GM12878 (cell line): Measurements from ENCODE around the gene MUC5B. TPM values are rescaled to one million over a fixed set of nuclear protein-coding genes. Genes with fewer than 3 reads are reported as not detected.

Experiments used
- CEBPB ChIP-seq, 2 experiments: fragments of 150-350 bp in 1 of 2; IDR thresholded peaks; 2 replicates each; pipeline ENCODE4 v1.6.1; 2012 to 2014; ENCODE audit warnings: low read depth in 2 of 2, low read length in 2 of 2, borderline replicate concordance in 1 of 2, inconsistent platforms in 1 of 2
- MTA2 ChIP-seq: fragments of 450-650 bp; IDR thresholded peaks from 2 replicates; pipeline ENCODE4 v1.6.1; 2016; ENCODE audit warnings: low read depth, mild to moderate bottlenecking, moderate library complexity
- NFIC ChIP-seq: IDR thresholded peaks from 2 replicates; pipeline ENCODE4 v1.6.1; 2012; ENCODE audit warnings: low read depth, mild to moderate bottlenecking, inconsistent platforms, low read length, moderate library complexity
- ZBED1 ChIP-seq: IDR thresholded peaks from 2 replicates; pipeline ENCODE4 v1.6.1; 2016; ENCODE audit warnings: borderline replicate concordance
- polyA plus RNA-seq, 11 experiments: library from polyadenylated mRNA; depleted of rRNA in 4 of 11; unstranded in 6 of 11; stranded (reverse) in 5 of 11; fragments of >200 nt; fragmentation: Nextera tagmentation in 4 of 11; fragmentation: Illumina TruSeq in 1 of 11; extraction: Ambion mirVana in 4 of 11; extraction: Trizol in 1 of 11; gene quantifications; 1 replicate in 1 of 11; 2 replicates in 10 of 11; pipeline versions ENCODE4 v1.2.1 to v1.2.3, GENCODE V29; 2011 to 2016; ENCODE audit warnings: inconsistent platforms in 2 of 11, missing spikeins in 2 of 11, low read depth in 1 of 11
- total RNA-seq, 4 experiments: library from RNA; depleted of rRNA in 3 of 4; stranded (reverse); fragments of >200 nt in 3 of 4; fragmentation: Illumina TruSeq in 1 of 4; extraction: Trizol in 1 of 4; gene quantifications; 2 replicates each; pipeline versions ENCODE4 v1.2.1 to v1.2.3, GENCODE V29; 2013 to 2021
- TF ChIP-seq, protein P1 (sequence below): IDR thresholded peaks from 2 replicates; pipeline ENCODE4 v1.6.1; 2012; ENCODE audit warnings: improper control_type of control experiment, low read depth, low read length; ENCODE audit not compliant: insufficient replicate concordance
- TF ChIP-seq, protein P2 (sequence below): fragments of 450-650 bp; IDR thresholded peaks from 2 replicates; pipeline ENCODE4 v1.6.1; 2017; ENCODE audit warnings: mild to moderate bottlenecking

MUC5B gene
- total and polyA plus RNA-seq, 10 of the 15 experiments (the other 5 are each of a cell fraction or from before 2014, with no cell fraction given), result 1.5 TPM; not detected in 9

DNA sequence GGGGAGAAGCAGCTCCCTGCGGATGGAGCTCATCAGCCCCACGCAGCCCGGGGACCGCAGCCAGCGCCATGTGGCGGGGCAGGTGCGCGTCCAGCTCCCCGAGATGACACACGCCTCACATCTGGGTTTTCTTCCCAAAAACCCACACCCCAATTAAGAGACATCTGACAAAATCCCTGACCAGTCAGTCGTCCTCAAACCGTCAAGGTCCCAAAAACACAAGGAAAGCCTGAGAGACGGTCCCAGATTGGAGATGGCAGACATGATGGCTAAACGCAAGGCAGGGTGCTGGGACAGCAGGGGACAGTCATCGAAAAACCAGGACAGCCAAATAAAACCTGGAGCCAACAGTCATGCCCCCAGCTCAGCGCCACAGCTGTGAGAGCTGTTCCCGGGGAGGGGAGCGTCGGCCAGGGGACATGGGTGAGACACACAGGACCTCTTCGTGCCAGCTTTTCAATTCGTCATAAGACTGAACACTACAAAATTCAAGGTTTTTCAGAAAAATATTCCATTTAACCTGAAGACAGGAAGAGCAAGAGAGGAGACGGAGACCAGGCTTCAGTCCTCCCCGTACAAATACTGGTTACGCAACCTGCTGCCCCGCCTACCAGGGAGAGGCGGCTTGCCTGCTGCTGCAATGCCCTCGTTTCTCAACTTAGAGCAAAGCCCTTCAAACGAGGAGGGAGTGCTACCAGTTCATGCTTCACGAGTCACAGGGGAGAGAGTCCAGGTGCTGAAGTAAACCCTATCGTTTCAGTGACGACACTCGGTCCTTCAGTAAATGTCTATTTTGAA is 76.0 kb downstream of the MUC5B start (continued):
- TF ChIP-seq, protein P1, sequence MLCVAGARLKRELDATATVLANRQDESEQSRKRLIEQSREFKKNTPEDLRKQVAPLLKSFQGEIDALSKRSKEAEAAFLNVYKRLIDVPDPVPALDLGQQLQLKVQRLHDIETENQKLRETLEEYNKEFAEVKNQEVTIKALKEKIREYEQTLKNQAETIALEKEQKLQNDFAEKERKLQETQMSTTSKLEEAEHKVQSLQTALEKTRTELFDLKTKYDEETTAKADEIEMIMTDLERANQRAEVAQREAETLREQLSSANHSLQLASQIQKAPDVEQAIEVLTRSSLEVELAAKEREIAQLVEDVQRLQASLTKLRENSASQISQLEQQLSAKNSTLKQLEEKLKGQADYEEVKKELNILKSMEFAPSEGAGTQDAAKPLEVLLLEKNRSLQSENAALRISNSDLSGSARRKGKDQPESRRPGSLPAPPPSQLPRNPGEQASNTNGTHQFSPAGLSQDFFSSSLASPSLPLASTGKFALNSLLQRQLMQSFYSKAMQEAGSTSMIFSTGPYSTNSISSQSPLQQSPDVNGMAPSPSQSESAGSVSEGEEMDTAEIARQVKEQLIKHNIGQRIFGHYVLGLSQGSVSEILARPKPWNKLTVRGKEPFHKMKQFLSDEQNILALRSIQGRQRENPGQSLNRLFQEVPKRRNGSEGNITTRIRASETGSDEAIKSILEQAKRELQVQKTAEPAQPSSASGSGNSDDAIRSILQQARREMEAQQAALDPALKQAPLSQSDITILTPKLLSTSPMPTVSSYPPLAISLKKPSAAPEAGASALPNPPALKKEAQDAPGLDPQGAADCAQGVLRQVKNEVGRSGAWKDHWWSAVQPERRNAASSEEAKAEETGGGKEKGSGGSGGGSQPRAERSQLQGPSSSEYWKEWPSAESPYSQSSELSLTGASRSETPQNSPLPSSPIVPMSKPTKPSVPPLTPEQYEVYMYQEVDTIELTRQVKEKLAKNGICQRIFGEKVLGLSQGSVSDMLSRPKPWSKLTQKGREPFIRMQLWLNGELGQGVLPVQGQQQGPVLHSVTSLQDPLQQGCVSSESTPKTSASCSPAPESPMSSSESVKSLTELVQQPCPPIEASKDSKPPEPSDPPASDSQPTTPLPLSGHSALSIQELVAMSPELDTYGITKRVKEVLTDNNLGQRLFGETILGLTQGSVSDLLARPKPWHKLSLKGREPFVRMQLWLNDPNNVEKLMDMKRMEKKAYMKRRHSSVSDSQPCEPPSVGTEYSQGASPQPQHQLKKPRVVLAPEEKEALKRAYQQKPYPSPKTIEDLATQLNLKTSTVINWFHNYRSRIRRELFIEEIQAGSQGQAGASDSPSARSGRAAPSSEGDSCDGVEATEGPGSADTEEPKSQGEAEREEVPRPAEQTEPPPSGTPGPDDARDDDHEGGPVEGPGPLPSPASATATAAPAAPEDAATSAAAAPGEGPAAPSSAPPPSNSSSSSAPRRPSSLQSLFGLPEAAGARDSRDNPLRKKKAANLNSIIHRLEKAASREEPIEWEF, result no peak
- TF ChIP-seq, protein P2, sequence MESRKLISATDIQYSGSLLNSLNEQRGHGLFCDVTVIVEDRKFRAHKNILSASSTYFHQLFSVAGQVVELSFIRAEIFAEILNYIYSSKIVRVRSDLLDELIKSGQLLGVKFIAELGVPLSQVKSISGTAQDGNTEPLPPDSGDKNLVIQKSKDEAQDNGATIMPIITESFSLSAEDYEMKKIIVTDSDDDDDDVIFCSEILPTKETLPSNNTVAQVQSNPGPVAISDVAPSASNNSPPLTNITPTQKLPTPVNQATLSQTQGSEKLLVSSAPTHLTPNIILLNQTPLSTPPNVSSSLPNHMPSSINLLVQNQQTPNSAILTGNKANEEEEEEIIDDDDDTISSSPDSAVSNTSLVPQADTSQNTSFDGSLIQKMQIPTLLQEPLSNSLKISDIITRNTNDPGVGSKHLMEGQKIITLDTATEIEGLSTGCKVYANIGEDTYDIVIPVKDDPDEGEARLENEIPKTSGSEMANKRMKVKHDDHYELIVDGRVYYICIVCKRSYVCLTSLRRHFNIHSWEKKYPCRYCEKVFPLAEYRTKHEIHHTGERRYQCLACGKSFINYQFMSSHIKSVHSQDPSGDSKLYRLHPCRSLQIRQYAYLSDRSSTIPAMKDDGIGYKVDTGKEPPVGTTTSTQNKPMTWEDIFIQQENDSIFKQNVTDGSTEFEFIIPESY, result no peak
- TF ChIP-seq CEBPB (IDR thresholded peaks at IDR 0.05; ENCODE audit: borderline replicate concordance in 1 of 2, low read depth in 2 of 2, low read length in 2 of 2) (no peak), ZBED1 (no peak), MTA2 (no peak), NFIC (no peak)
